ENCODE measurements around the gene COX5A. TPM values are rescaled to one million over a fixed set of nuclear protein-coding genes. Genes with fewer than 3 reads are reported as not detected.
A peak's percentile ranks its signal among the peaks of the same experiment; 100 is the strongest.

The COX5A gene
- total RNA-seq, 2 donors from 2014 or later = 243 to 279 TPM

- Histone ChIP-seq H3K27ac (ENCODE audit: low read depth, low read length) (no peak overlapping the region), H3K4me3 (ENCODE audit: low read length) (no peak overlapping the region)
- H3K4me3 Mint-ChIP-seq = peak overlapping the region; percentile 63
These were observed 21.7 kb upstream of the COX5A start for GRCh38 chr15:74959586-74959939.

GRCh38 chr15:74958908-74959585 lies 21.2 kb upstream of the COX5A start:
- Mint-ChIP-seq H3K4me3 (peak overlapping the region; percentile 63), H3K27ac (no peak overlapping the region), H3K9me3 (no peaks in the 10 kb centered on the region), H3K36me3 (ENCODE audit: low read depth) (no peaks in the 10 kb centered on the region), H3K4me1 (peaks cover 22% of the 10 kb centered on the region), H3K27me3 (ENCODE audit: insufficient read depth) (peaks cover 78% of the 10 kb centered on the region)
- peaks cover 9% of the 10 kb centered on the region for H3K4me1 ChIP-seq (ENCODE audit: control insufficient read depth, insufficient read depth, low read length)
- H3K4me3 ChIP-seq (ENCODE audit: low read length) = peak overlapping the region; percentile 81
- peaks cover 66% of the 10 kb centered on the region for H3K27me3 ChIP-seq (ENCODE audit: control insufficient read depth, insufficient read depth, low read length, poor library complexity, severe bottlenecking)
- H3K36me3 ChIP-seq (ENCODE audit: control insufficient read depth, insufficient read depth, low read length) = no peaks in the 10 kb centered on the region
- H3K9ac ChIP-seq (ENCODE audit: extremely low read depth, low read length, poor library complexity, severe bottlenecking) = no peak overlapping the region
- TF ChIP-seq CTCF (conservative IDR thresholded peaks at IDR 0.05) = no peak
- H3K9me3 ChIP-seq (ENCODE audit: control insufficient read depth, low read length) = no peaks in the 10 kb centered on the region
- DNase-seq = peak; percentile 80
- no peak overlapping the region for H3K27ac ChIP-seq (ENCODE audit: low read depth, low read length)
- 3% methylated on average over 15 to 47 of the region's 47 CpGs for WGBS, 2 experiments (ENCODE audit: insufficient coverage in 1 of 2, insufficient read length in 1 of 2)

More at GRCh38 chr15:74959586-74959939, 21.7 kb upstream of the COX5A start:
- no peaks in the 10 kb centered on the region for H3K9me3 ChIP-seq (ENCODE audit: control insufficient read depth, low read length)
- H3K9ac ChIP-seq (ENCODE audit: extremely low read depth, low read length, poor library complexity, severe bottlenecking) = no peak overlapping the region
- Mint-ChIP-seq H3K4me1 (peaks cover 22% of the 10 kb centered on the region), H3K36me3 (ENCODE audit: low read depth) (no peaks in the 10 kb centered on the region), H3K27ac (no peak overlapping the region), H3K9me3 (no peaks in the 10 kb centered on the region), H3K27me3 (ENCODE audit: insufficient read depth) (peaks cover 78% of the 10 kb centered on the region)
- H3K4me1 ChIP-seq (ENCODE audit: control insufficient read depth, insufficient read depth, low read length) = peaks cover 5% of the 10 kb centered on the region
- no peaks in the 10 kb centered on the region for H3K36me3 ChIP-seq (ENCODE audit: control insufficient read depth, insufficient read depth, low read length)
- TF ChIP-seq CTCF (conservative IDR thresholded peaks at IDR 0.05) = no peak
- no peak for DNase-seq
- 27 to 28% methylated on average over 6 to 8 of the region's 8 CpGs for WGBS, 2 experiments (ENCODE audit: insufficient coverage in 1 of 2, insufficient read length in 1 of 2)
- H3K27me3 ChIP-seq (ENCODE audit: control insufficient read depth, insufficient read depth, low read length, poor library complexity, severe bottlenecking) = peaks cover 66% of the 10 kb centered on the region

DNA sequence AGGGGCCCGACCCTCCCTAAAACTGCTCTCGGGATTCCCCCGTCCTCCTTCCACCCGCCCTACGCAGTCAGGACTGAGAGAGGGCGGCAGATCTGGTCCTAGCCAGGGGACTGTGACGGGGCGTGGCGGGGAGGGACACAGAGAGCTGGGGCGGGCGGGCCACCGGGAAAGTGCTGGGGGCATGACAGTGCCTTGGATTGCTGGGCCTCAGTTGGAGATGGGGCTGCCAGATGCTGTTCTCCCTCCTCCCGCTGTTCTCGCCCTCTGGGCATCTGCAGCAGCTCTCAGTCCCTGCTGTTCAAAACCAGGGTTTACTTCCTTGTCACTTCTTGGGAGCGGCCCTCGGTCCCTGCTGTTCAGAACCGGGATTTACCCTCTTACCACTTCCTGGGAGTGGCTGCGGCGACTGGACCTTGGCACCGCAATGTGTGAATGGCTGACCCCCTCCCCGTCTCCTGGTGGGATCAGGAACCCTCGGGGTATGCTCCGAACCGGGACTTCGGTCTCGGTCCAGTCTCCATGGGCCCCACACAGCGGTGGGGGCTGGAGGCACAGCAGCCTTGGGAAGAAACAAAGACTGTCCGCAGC lies 20.5 kb upstream of the COX5A start:
- Mint-ChIP-seq H3K36me3 (ENCODE audit: low read depth) (no peaks in the 10 kb centered on the region), H3K27ac (no peak overlapping the region), H3K9me3 (no peaks in the 10 kb centered on the region), H3K4me3 (peak overlapping the region; percentile 63), H3K4me1 (peaks cover 24% of the 10 kb centered on the region), H3K27me3 (ENCODE audit: insufficient read depth) (peaks cover 78% of the 10 kb centered on the region)
- peak; percentile 59 for TF ChIP-seq CTCF (conservative IDR thresholded peaks at IDR 0.05)
- 0 to 1% methylated on average over 15 to 28 of the region's 28 CpGs for WGBS, 2 experiments (ENCODE audit: insufficient coverage in 1 of 2, insufficient read length in 1 of 2)
- no peaks in the 10 kb centered on the region for H3K9me3 ChIP-seq (ENCODE audit: control insufficient read depth, low read length)
- no peak overlapping the region for H3K9ac ChIP-seq (ENCODE audit: extremely low read depth, low read length, poor library complexity, severe bottlenecking)
- peaks cover 66% of the 10 kb centered on the region for H3K27me3 ChIP-seq (ENCODE audit: control insufficient read depth, insufficient read depth, low read length, poor library complexity, severe bottlenecking)
- H3K4me3 ChIP-seq (ENCODE audit: low read length) = peak overlapping the region; percentile 81
- no peaks in the 10 kb centered on the region for H3K36me3 ChIP-seq (ENCODE audit: control insufficient read depth, insufficient read depth, low read length)
- peak; percentile 83 for DNase-seq
- H3K27ac ChIP-seq (ENCODE audit: low read depth, low read length) = no peak overlapping the region
- H3K4me1 ChIP-seq (ENCODE audit: control insufficient read depth, insufficient read depth, low read length) = peaks cover 12% of the 10 kb centered on the region
